DND-41 (cell line): ENCODE results near the gene TPD52L1.

ENCODE experiments used
- CTCF ChIP-seq: IDR thresholded peaks from 2 replicates; pipeline ENCODE4 v1.5.1; 2012; ENCODE audit warnings: borderline replicate concordance, low read length, moderate library complexity, mild to moderate bottlenecking; ENCODE audit not compliant: poor library complexity, severe bottlenecking; ENCODE audit errors: extremely low read depth
- EZH2 ChIP-seq: IDR thresholded peaks from 3 replicates; pipeline ENCODE4 v1.6.1; 2012; ENCODE audit warnings: borderline replicate concordance, low read depth, mild to moderate bottlenecking, moderate library complexity, low read length, inconsistent platforms; ENCODE audit not compliant: severe bottlenecking

GRCh38 chr6:125264476-125264875 is 110.9 kb downstream of the TPD52L1 start:
- no peak for TF ChIP-seq CTCF
- TF ChIP-seq EZH2 = no peak
